Ovary (tissue), 9 donors: ENCODE results near the gene RAB31. TPM values are rescaled to one million over a fixed set of nuclear protein-coding genes. Genes with fewer than 3 reads are reported as not detected.
"Not testable (repeated sequence)": the region's sequence is repeated elsewhere in the genome, so short reads cannot be mapped to it uniquely, and the experiment has no call there.

Experiments
- DNase-seq, 5 donors: peaks; one replicate each; pipeline ENCODE4 v3.0.0-alpha.2; 2019 to 2020
- H3K27ac ChIP-seq, 2 donors: fragments of 200-600 bp; one replicate each; pipeline versions ENCODE4 v1.5.1 to v1.8.0; 2019 to 2022
- H3K27me3 ChIP-seq: fragments of 200-600 bp; one replicate; pipeline ENCODE4 v1.8.0; 2022
- H3K36me3 ChIP-seq: fragments of 200-600 bp; sonication (generic); one replicate; pipeline ENCODE4 v1.5.1; 2019
- H3K4me1 ChIP-seq: one replicate; pipeline ENCODE4 v1.8.1; 2013; ENCODE audit warnings: mild to moderate bottlenecking, moderate library complexity; ENCODE audit not compliant: insufficient read depth
- H3K4me3 ChIP-seq: fragments of 200-600 bp; sonication (generic); one replicate; pipeline ENCODE4 v1.5.1; 2017
- H3K9me3 ChIP-seq, 2 donors: fragments of 200-600 bp in 1 of 2; sonication (generic) in 1 of 2; one replicate each; pipeline versions ENCODE4 v1.5.1 to v1.8.1; 2013 to 2019; ENCODE audit warnings: mild to moderate bottlenecking in 1 of 2, moderate library complexity in 1 of 2
- EP300 ChIP-seq: sonication (generic); formaldehyde crosslinking; IDR thresholded peaks from one replicate; pipeline ENCODE4 v1.6.1; 2017; ENCODE audit warnings: antibody characterized with exemption
- POLR2A ChIP-seq: fragments of 450-650 bp; IDR thresholded peaks from one replicate; pipeline ENCODE4 v1.6.1; 2017; ENCODE audit warnings: antibody characterized with exemption, mild to moderate bottlenecking, moderate library complexity
- WGBS, 3 donors: extraction: QIAGEN DNeasy Blood & Tissue Kit in 1 of 3; methylation state at CpG; one replicate each; pipeline versions ENCODE4 v1.1.5 to v1.1.7; 2013 to 2017; 5-methylcytosine and 5-hydroxymethylcytosine counted together
- intact Hi-C, 4 donors: fragments of 100-400 bp; cut with DNase I; formaldehyde crosslinking; loops; one replicate each; pipeline versions ENCODE4 v1.11.0 to v1.15.1; 2022 to 2023
- polyA plus RNA-seq, 2 donors: library from polyadenylated mRNA; stranded (reverse); fragments of 200-250 nt in 1 of 2; fragments of 350-450 nt in 1 of 2; fragmentation: Illumina TruSeq in 1 of 2; extraction: RNeasy Lipid Tissue Mini Kit (QIAGEN cat#74804) in 1 of 2; gene quantifications; one replicate each; pipeline ENCODE4 v1.2.3, GENCODE V29; 2013 to 2014
- total RNA-seq, 7 donors: library from RNA; depleted of rRNA in 2 of 7; stranded (reverse); fragments of >200 nt in 2 of 7; fragmentation: NEBNext Ultra II Directional in 3 of 7; extraction: Animal tissue kit (Norgen Biotek cat#: 25700) in 3 of 7; gene quantifications; one replicate each; pipeline versions ENCODE4 v1.1.0 to v1.2.4, GENCODE V29; 2016 to 2023
- TF ChIP-seq, protein P1 (sequence below), 3 donors: fragments of 450-650 bp in 2 of 3; fragments of 200-600 bp in 1 of 3; IDR thresholded peaks; one replicate each; pipeline versions ENCODE4 v1.5.1 to v1.8.0; 2016 to 2022; ENCODE audit warnings: antibody characterized with exemption in 3 of 3, mild to moderate bottlenecking in 1 of 3
- donor health status: DM: no; HTN: no; CAD: no; lungs with moderate emphysema.
- donor health status: DM: no; HTN: no; CAD: no.
- donor health status: Bipolar disorder and iron deficiency.
- donor health status: DM: yes; HTN: yes; CAD: no.
- donor health status: DM: no; HTN: no; CAD: no.
- donor health status: DM: yes; HTN: yes; CAD: no.

RAB31 gene
- total and polyA plus RNA-seq, 9 donors: 37.9 to 188 (median 62.8) TPM

DNA sequence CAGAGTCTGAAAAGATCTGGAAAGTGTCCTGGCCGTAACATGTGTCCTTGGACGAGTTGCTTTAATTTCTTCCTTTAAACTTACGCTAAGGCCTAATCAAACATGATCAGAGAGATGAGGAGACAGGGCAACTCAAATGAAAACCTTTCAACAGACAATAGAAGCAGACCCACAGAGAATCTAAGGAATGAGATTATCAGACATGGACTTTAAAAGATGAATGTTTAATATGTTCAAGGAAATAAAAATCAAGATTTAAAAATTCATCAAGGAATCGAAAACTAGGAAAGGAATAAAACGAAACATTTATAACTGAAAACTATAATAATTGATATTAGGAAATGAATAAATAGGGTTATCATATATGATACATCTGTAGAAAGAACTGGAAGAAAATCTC, 55.1 kb downstream of the RAB31 start:
- H3K27me3 ChIP-seq: no peaks in the 10 kb centered on the region
- no peak for DNase-seq
- H3K4me1 ChIP-seq: no peaks in the 10 kb centered on the region
- no peak overlapping the region for H3K27ac ChIP-seq
- no peak overlapping the region for H3K4me3 ChIP-seq
- no peaks in the 10 kb centered on the region for H3K36me3 ChIP-seq
- TF ChIP-seq EP300: no peak
- TF ChIP-seq, protein P1, sequence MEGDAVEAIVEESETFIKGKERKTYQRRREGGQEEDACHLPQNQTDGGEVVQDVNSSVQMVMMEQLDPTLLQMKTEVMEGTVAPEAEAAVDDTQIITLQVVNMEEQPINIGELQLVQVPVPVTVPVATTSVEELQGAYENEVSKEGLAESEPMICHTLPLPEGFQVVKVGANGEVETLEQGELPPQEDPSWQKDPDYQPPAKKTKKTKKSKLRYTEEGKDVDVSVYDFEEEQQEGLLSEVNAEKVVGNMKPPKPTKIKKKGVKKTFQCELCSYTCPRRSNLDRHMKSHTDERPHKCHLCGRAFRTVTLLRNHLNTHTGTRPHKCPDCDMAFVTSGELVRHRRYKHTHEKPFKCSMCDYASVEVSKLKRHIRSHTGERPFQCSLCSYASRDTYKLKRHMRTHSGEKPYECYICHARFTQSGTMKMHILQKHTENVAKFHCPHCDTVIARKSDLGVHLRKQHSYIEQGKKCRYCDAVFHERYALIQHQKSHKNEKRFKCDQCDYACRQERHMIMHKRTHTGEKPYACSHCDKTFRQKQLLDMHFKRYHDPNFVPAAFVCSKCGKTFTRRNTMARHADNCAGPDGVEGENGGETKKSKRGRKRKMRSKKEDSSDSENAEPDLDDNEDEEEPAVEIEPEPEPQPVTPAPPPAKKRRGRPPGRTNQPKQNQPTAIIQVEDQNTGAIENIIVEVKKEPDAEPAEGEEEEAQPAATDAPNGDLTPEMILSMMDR (IDR thresholded peaks at IDR 0.05): no peak
- no peak for TF ChIP-seq POLR2A
- intact Hi-C loops: no loop called here
- 93 to 96% (median 94%) methylated on average over 5 of the region's 5 CpGs for WGBS, 3 donors
- no peaks in the 10 kb centered on the region for H3K9me3 ChIP-seq

DNA sequence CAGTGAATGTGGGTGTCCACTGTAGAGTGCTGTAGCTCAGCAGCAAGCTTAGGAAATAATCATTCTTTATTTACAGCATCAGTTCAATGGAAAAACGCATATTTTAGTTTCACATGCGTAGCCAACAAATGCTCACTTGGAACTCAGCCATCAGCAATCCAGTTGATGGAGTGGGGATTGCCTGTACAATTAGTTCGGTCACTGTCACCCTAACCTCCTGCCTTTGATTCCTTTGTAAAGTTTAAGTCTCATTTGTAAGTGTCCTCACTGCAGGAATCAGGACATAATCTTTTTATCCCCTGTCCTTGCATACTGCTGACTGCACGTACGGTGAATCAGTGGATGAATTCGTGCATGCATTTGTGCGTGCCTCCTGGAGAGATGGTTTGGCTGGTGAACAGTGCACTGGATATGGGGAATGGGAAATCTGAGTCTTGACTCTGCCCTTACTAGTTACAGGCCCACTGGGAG, 55.9 kb downstream of the RAB31 start:
- no peaks in the 10 kb centered on the region for H3K27me3 ChIP-seq
- DNase-seq: no peak
- H3K27ac ChIP-seq: no peak overlapping the region
- no peaks in the 10 kb centered on the region for H3K9me3 ChIP-seq
- H3K36me3 ChIP-seq: no peaks in the 10 kb centered on the region
- 76 to 87% (median 78%) methylated on average over 7 of the region's 7 CpGs for WGBS, 3 donors
- no peak overlapping the region for H3K4me3 ChIP-seq
- intact Hi-C loops: no loop called here
- TF ChIP-seq, protein P1 (IDR thresholded peaks at IDR 0.05): no peak
- TF ChIP-seq EP300 (no peak), POLR2A (no peak)
- H3K4me1 ChIP-seq: no peaks in the 10 kb centered on the region

DNA sequence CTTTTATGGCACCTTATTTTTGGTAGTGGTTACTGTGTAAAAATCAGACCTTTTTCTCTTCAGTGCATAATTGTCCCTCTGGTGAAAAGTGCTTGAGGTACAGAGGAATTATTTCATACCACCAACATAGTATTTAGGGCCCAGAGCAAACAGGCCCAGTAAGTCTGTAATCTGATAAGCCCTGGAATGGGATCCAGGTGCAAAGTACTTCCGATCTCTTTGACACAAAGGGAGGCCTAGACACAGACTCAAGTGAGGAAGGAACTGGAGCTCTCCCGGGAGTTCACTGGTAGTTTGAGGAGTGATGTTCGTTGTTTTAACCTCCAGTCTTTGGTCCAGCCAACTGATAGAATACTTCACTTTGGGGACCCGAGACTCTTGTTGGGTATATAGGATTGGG, 57.4 kb downstream of the RAB31 start:
- Histone ChIP-seq H3K36me3 (no peaks in the 10 kb centered on the region), H3K9me3 (no peaks in the 10 kb centered on the region), H3K27me3 (no peaks in the 10 kb centered on the region), H3K4me1 (peaks cover 5% of the 10 kb centered on the region), H3K4me3 (no peak overlapping the region), H3K27ac (no peak overlapping the region)
- WGBS, 3 donors: 80 to 95% (median 83%) methylated on average over 4 of the region's 4 CpGs
- TF ChIP-seq, protein P1 (IDR thresholded peaks at IDR 0.05): no peak
- TF ChIP-seq POLR2A: no peak
- TF ChIP-seq EP300: no peak
- intact Hi-C loops: no loop called here
- DNase-seq: no peak

DNA sequence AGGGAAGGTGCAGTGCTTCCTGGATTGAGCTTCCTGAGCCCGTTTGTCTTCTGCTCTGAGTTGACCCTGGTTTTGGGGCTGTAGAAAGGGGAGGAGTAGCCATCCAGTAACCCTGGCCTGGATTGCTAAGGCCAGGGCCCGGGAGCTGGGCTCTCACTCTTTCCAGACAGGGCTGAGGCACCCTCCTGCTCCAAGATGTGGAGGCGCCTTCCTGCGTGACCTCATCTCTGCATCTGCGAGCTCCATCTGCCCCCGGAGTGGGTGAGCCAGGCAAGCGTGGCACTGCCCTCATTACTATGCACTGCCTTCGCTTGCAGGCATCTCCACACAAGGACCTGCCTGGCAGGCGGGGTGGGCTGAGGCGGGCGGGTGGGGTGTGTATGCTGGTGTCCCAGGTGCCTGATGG, 58.0 kb downstream of the RAB31 start:
- Histone ChIP-seq H3K27ac (no peak overlapping the region), H3K36me3 (no peaks in the 10 kb centered on the region), H3K4me3 (no peak overlapping the region), H3K27me3 (no peaks in the 10 kb centered on the region), H3K9me3 (no peaks in the 10 kb centered on the region), H3K4me1 (peaks cover 5% of the 10 kb centered on the region)
- 81 to 84% (median 82%) methylated on average over 11 of the region's 11 CpGs for WGBS, 3 donors
- DNase-seq: no peak
- TF ChIP-seq POLR2A (no peak), EP300 (no peak)
- TF ChIP-seq, protein P1 (IDR thresholded peaks at IDR 0.05): no peak
- intact Hi-C loops: no loop called here

DNA sequence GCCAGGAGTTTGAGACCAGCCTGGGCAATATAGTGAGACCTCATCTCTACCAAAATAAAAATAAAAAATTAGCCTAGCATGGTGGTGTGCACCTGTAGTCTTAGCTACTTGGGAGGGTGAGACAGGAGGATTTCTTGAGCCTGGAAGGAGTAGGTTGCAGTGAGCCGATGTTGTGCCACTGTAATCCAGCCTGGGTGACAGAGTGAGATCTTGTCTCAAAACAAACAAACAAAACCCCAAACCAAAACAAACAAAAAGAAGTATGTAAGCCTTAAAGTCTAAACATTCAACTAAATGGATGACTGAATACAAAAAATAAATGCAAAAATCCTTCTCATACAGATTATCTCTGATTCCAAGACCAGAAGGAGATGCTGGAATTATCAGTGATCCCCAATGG, 58.6 kb downstream of the RAB31 start:
- no peaks in the 10 kb centered on the region for H3K36me3 ChIP-seq
- H3K27me3 ChIP-seq: no peaks in the 10 kb centered on the region
- H3K4me1 ChIP-seq: peaks cover 7% of the 10 kb centered on the region
- DNase-seq: no peak
- no peak overlapping the region for H3K4me3 ChIP-seq
- TF ChIP-seq, protein P1 (IDR thresholded peaks at IDR 0.05): no peak
- TF ChIP-seq EP300: no peak
- no peaks in the 10 kb centered on the region for H3K9me3 ChIP-seq
- no peak overlapping the region for H3K27ac ChIP-seq
- intact Hi-C loops: no loop called here
- WGBS, 3 donors: 40 to 86% (median 50%) methylated on average over 1 of the region's 1 CpG

DNA sequence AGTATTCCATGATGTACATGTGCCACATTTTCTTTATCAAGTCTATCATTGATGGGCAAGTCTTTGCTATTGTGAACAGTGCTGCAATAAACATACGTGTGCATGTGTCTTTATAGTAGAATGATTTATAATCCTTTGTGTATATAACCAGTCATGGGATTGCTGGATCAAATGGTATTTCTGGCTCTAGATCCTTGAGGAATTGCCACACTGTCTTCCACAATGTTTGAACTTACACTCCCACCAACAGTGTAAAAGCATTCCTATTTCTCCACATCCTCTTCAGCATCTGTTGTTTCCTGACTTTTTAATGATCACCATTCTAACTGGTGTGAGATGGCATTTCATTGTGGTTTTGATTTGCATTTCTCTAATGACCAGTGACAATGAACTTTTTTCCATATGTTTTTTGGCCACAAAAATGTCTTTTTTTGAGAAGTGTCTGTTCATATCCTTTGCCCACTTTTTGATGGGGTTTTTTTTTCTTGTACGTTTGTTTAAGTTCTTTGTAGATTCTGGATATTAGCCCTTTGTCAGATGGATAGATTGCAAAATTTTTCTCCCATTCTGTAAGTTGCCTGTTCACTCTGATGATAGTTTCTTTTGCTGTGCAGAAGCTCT, 60.1 kb downstream of the RAB31 start:
- H3K36me3 ChIP-seq, H3K27ac ChIP-seq, intact Hi-C loops, H3K27me3 ChIP-seq, H3K4me3 ChIP-seq, DNase-seq, H3K9me3 ChIP-seq, H3K4me1 ChIP-seq: not testable (repeated sequence)
- 73 to 99% (median 98%) methylated on average over 2 of the region's 2 CpGs for WGBS, 3 donors

DNA sequence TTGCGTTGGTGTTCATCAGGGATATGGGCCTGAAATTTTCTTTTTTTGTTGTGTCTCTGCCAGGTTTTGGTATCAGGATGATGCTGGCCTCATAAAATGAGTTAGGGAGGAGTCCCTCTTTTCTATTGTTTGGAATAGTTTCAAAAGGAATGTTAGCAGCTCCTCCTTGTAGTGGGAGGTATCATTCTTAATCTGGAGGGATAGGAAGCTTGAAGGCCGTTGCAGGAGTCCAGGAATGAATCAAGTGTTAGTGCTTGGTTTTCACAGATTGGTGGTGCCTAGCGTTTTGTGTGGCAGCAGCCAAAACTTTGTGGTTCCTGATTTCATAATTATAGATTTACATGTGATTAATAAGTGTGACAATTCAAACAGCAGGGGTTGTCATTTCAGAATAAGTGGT, 62.0 kb downstream of the RAB31 start:
- H3K9me3 ChIP-seq, H3K27ac ChIP-seq, H3K4me3 ChIP-seq, H3K27me3 ChIP-seq, DNase-seq, H3K36me3 ChIP-seq, H3K4me1 ChIP-seq: not testable (repeated sequence)
- 18 to 25% (median 23%) methylated on average over 3 of the region's 3 CpGs for WGBS, 3 donors
- intact Hi-C loops: loop anchor here in 1 of 4 donors (10.0 kb wide), 2 partner anchors 65 to 185 kb away; partner anchors contain the start of gene RAB31
